Neural cell (in vitro differentiated cells): ENCODE results near the gene CLCNKB.

Experiments
- CTCF ChIP-seq: fragments of 450-650 bp; IDR thresholded peaks from 2 replicates; pipeline ENCODE4 v1.5.1; 2014; ENCODE audit warnings: antibody characterized with exemption, mild to moderate bottlenecking, moderate library complexity; ENCODE audit not compliant: poor library complexity, severe bottlenecking
- EZH2 ChIP-seq: fragments of 200-600, 300-800 bp; shearing (Covaris generic), sonication (generic); IDR thresholded peaks from 2 replicates; pipeline ENCODE4 v1.6.1; 2014; ENCODE audit warnings: antibody characterized with exemption, low read length, borderline replicate concordance, mild to moderate bottlenecking; ENCODE audit not compliant: insufficient read depth, poor library complexity, severe bottlenecking
- SMC3 ChIP-seq: fragments of 450-650 bp; conservative IDR thresholded peaks from 2 replicates; pipeline ENCODE4 v1.6.1; 2014; ENCODE audit warnings: antibody characterized with exemption, mild to moderate bottlenecking, moderate library complexity; ENCODE audit not compliant: poor library complexity

- no peak for TF ChIP-seq CTCF
- no peak for TF ChIP-seq SMC3
- no peak for TF ChIP-seq EZH2
Measured at GRCh38 chr1:16076031-16076864, 32.7 kb downstream of the CLCNKB start.
